Choroid plexus epithelial cell (primary cell): ENCODE measurements around the gene NSUN3.

Experiments
- DNase-seq: peaks from one replicate; pipeline ENCODE4 v3.0.0-alpha.2; 2010; ENCODE audit warnings: low read depth
- H3K4me3 ChIP-seq: 2 replicates; pipeline ENCODE4 v1.5.1; 2011; ENCODE audit warnings: low read depth, mild to moderate bottlenecking, control low read depth, low read length, moderate library complexity
- CTCF ChIP-seq: conservative IDR thresholded peaks from 2 replicates; pipeline ENCODE4 v1.5.1; 2011; ENCODE audit warnings: low read depth, mild to moderate bottlenecking, control low read depth, inconsistent platforms, low read length, moderate library complexity

NSUN3 gene

DNA sequence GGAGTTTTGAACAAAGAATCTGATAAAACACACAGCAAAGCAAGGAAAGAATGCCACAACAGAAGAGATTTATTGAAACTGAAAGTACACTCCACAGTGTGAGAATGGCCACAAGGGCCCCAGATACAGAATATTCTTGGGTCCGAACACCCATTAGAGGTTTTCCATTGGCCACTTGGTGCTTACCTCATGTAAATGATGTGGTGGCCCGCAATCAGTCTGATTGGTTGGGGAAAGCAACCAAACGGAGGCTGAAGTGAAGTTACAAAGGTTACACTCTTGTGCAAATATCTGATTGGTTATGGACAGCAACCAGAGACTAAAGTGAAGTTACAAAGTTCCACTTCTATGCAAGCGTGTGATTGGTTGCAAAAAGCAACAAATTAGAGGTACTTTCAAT is 20.4 kb downstream of the NSUN3 start:
- H3K4me3 ChIP-seq = no peak overlapping the region
- TF ChIP-seq CTCF = no peak
- DNase-seq = no peak

DNA sequence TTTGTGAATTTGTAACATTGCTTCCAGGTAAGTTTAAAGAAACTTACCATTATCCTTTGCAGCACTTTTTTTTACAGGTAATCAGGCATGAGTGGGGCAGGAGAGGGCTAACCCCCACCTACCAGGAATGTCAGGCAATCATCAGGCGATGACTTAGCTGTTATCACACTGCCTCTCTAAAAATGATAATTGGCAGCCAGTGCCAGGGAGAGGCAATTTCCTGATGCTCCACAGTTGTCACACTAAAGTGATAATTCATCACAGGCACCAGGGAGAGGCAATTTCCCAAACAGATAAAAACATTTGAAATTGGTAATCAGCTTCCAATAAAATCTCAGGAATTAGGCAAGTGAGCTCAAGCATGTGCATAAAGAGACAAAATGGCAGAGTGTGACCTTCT is 26.3 kb downstream of the NSUN3 start:
- TF ChIP-seq CTCF = no peak
- H3K4me3 ChIP-seq = no peak overlapping the region
- no peak for DNase-seq

DNA sequence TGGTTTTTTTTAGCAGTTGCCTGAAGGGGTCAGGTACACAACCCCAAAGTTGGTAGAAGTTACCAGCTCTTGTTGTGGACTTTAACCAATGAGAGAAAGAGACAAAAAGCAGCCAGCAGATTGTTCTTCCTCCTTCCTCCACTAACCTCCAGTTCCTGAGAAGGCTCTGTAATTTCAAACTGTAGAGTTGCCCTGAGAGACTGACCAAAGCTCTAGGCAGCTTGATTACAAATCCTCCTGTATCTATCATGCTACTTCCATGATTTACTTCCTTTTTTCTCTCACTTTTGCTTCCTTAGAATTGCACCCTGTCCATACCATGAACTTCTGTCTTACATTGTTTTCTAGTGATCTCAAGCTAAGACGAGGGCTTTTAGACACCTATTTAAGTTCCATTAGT is 29.2 kb downstream of the NSUN3 start:
- H3K4me3 ChIP-seq = no peak overlapping the region
- no peak for DNase-seq
- TF ChIP-seq CTCF = no peak

DNA sequence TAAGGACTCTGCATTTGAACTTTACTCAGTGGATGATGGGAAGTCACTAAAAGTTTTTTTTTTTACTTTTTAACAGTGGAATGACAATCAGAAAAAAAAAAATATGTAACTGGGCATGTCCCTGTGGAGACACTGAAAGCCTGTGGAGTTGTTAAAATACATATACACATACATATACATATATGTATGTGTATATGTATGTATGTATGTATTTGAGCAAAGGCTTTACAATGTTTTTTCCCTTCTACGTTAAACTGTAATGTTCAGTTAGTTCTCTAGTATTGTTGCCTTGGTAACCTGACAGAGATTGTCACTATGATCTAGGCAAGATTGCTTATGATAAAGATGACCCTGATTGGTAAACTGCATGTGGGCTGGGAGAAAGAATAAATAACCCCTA is 30.3 kb downstream of the NSUN3 start:
- no peak overlapping the region for H3K4me3 ChIP-seq
- no peak for DNase-seq
- no peak for TF ChIP-seq CTCF

DNA sequence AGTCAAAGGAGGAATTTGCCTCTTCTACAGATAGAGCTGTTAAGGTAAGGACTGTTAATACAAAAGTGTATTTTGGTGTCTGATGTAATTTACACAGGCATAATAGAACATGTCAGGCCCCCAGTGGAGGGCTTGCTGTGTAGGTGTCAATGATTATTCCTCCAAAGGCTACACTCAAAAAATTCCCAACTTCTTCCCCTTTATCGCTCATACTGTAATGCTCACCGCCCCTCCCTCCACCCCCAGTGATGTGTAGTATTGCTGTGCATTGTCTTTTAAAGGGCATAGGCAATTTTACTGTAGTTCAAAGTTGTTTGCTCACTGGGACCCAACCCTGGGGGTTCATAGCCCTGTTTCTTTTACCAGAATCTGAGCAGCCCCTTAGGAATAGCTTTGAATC is 32.2 kb downstream of the NSUN3 start:
- TF ChIP-seq CTCF = no peak
- H3K4me3 ChIP-seq = no peak overlapping the region
- DNase-seq = no peak

DNA sequence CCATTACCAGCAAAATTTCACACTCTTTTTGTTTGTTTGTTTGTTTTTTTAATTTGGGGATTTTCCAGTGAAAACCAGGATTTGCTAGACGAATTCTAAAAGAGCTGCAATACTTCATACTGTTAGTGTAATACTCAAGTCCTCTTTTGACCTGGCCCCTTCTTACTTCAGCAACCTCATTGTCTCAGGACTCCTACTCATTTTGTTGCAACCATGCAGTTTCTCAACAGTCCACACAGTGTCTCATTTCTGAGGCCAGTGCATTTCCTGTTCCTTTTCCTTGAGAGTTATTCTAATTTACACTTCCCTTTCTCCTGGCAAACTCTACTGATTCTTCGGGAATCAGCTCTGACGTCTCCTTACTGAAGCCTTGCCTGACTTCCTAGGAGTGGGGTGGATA is 35.6 kb downstream of the NSUN3 start:
- peak; percentile 32 for TF ChIP-seq CTCF
- no peak overlapping the region for H3K4me3 ChIP-seq
- DNase-seq = peak; percentile 77

DNA sequence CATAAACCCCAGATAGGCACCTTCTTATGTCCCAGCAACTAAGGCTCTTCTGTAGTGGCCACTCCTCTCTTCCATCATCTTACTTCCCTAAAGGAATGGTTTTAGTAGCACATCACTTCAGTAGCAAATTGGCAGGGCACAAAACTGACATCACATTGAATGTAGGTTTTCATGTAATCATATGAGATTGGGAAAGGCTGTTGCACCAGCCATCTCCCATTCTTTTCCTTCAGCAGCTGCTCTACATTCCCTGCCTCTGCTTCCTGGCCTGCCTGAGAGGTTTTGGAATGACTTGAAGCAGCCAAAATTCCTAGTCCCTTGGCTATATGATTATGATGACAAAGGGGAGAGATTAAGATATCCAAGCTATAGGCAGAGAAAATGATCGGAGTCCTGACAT is 36.5 kb downstream of the NSUN3 start:
- DNase-seq = no peak
- H3K4me3 ChIP-seq = no peak overlapping the region
- TF ChIP-seq CTCF = no peak
